ENCODE results near the gene PSME4.

DNA sequence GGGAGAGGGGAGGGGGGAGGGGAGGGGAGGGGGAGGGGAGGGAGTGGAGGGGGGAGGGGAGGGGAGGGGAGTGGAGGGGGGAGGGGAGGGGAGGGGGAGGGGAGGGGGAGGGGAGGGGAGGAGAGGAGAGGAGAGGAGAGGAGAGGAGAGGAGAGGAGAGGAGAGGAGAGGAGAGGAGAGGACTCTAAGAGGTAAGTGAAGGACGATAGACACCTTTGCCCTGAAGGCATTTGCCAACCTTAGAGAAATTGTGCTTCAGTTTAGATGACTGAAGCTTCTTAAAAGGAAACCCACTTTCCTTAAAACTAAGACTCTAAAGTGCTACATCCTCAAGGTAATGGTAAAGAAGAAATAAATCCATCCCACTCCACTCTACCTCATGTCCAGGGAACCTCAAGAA, 130.2 kb downstream of the PSME4 start:
- TF ChIP-seq CTCF (IDR thresholded peaks at IDR 0.05; ENCODE audit: insufficient read depth, low read length) (no peak), POLR2AphosphoS5 (IDR thresholded peaks at IDR 0.05; ENCODE audit: low read depth) (no peak), GABPA (IDR thresholded peaks at IDR 0.05; ENCODE audit: low read depth) (no peak), REST (IDR thresholded peaks at IDR 0.05; ENCODE audit: insufficient replicate concordance, low read depth) (no peak), SPI1 (IDR thresholded peaks at IDR 0.05; ENCODE audit: borderline replicate concordance, low read depth) (no peak)
